ENCODE data around the gene ERBB4. TPM values are rescaled to one million over a fixed set of nuclear protein-coding genes. Genes with fewer than 3 reads are reported as not detected.

ERBB4 gene
- total RNA-seq, 1 donor from 2014 or later: 0.36 TPM

DNA sequence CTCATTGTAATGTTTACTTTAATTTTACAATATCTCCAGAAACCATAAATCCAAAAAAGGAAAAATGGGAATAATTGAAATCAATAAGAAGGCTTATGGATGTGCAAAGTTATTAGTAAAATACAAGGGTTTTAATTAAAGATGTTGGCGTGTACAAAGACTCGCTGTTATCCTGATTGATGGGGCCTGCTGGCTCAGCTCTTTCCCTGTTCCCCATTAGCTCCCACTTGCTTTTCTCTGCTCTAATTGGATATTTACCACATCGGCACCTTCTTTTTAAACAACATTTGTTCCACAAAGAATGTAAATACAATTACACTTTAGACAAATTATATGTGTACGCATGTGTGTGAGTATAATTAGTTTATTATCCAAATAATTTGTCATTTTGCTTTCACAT lies 796.6 kb downstream of the ERBB4 start:
- H3K27me3 Mint-ChIP-seq (ENCODE audit: unreplicated experiment): no peaks in the 10 kb centered on the region

DNA sequence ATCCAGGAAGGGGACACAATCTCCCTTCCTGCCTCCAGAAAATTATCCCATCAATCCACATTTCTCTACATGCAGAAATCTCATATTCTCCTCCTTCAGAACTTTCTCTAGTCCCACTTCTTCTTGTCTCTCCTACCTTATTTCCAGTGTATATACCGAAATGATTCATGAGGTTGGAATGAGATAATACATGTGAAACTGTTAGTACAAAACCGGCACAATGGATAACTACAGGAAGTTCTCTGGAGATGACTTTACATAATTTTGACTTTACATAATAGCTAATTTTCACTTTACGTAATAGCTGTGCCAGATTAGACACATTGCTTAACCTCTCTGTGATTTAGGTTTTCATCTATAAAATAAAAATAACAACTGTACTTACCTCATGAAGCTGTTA lies 801.3 kb downstream of the ERBB4 start:
- no peaks in the 10 kb centered on the region for H3K27me3 Mint-ChIP-seq (ENCODE audit: unreplicated experiment)
- no peak overlapping the region for H3K4me3 Mint-ChIP-seq (ENCODE audit: unreplicated experiment)
- H3K36me3 Mint-ChIP-seq (ENCODE audit: low read depth, unreplicated experiment): no peaks in the 10 kb centered on the region
- no peak for DNase-seq (ENCODE audit: low spot score)
- no peaks in the 10 kb centered on the region for H3K4me1 Mint-ChIP-seq (ENCODE audit: unreplicated experiment)
- H3K9me3 Mint-ChIP-seq (ENCODE audit: unreplicated experiment): no peaks in the 10 kb centered on the region
- H3K27ac Mint-ChIP-seq (ENCODE audit: unreplicated experiment): no peak overlapping the region
- TF ChIP-seq, protein P1, sequence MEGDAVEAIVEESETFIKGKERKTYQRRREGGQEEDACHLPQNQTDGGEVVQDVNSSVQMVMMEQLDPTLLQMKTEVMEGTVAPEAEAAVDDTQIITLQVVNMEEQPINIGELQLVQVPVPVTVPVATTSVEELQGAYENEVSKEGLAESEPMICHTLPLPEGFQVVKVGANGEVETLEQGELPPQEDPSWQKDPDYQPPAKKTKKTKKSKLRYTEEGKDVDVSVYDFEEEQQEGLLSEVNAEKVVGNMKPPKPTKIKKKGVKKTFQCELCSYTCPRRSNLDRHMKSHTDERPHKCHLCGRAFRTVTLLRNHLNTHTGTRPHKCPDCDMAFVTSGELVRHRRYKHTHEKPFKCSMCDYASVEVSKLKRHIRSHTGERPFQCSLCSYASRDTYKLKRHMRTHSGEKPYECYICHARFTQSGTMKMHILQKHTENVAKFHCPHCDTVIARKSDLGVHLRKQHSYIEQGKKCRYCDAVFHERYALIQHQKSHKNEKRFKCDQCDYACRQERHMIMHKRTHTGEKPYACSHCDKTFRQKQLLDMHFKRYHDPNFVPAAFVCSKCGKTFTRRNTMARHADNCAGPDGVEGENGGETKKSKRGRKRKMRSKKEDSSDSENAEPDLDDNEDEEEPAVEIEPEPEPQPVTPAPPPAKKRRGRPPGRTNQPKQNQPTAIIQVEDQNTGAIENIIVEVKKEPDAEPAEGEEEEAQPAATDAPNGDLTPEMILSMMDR (IDR thresholded peaks at IDR 0.05; ENCODE audit: unreplicated experiment): no peak

More for the DNA sequence above, 796.6 kb downstream of the ERBB4 start:
- no peak overlapping the region for H3K27ac Mint-ChIP-seq (ENCODE audit: unreplicated experiment)
- no peaks in the 10 kb centered on the region for H3K4me1 Mint-ChIP-seq (ENCODE audit: unreplicated experiment)
- TF ChIP-seq, protein P1 (IDR thresholded peaks at IDR 0.05; ENCODE audit: unreplicated experiment): no peak
- DNase-seq (ENCODE audit: low spot score): no peak
- no peaks in the 10 kb centered on the region for H3K36me3 Mint-ChIP-seq (ENCODE audit: low read depth, unreplicated experiment)
- H3K4me3 Mint-ChIP-seq (ENCODE audit: unreplicated experiment): no peak overlapping the region
- H3K9me3 Mint-ChIP-seq (ENCODE audit: unreplicated experiment): no peaks in the 10 kb centered on the region

DNA sequence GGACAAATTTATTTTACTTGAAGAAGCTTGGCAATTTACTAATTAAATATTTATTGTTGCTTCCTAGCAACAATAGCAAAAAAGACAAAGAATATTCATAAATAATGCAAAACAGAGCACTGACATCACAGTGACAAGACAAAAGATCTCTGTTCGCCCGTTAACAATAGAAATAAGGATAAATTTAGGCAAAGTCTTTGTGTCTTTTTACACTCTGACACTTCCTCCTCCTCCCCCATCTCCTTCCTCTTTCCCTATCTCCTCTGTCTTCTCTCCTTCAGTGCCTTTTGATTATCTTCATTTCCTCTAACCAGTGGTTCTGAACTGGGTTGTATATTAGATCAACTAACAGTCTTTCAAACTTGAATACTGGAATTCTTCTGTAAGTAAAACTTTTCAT lies 808.4 kb downstream of the ERBB4 start:
- H3K4me3 Mint-ChIP-seq (ENCODE audit: unreplicated experiment): no peak overlapping the region
- peaks cover 6% of the 10 kb centered on the region for H3K4me1 Mint-ChIP-seq (ENCODE audit: unreplicated experiment)
- H3K27ac Mint-ChIP-seq (ENCODE audit: unreplicated experiment): peak overlapping the region; percentile 89
- DNase-seq (ENCODE audit: low spot score): no peak
- no peaks in the 10 kb centered on the region for H3K27me3 Mint-ChIP-seq (ENCODE audit: unreplicated experiment)
- no peaks in the 10 kb centered on the region for H3K36me3 Mint-ChIP-seq (ENCODE audit: low read depth, unreplicated experiment)
- TF ChIP-seq, protein P1 (IDR thresholded peaks at IDR 0.05; ENCODE audit: unreplicated experiment): no peak
- H3K9me3 Mint-ChIP-seq (ENCODE audit: unreplicated experiment): no peaks in the 10 kb centered on the region

DNA sequence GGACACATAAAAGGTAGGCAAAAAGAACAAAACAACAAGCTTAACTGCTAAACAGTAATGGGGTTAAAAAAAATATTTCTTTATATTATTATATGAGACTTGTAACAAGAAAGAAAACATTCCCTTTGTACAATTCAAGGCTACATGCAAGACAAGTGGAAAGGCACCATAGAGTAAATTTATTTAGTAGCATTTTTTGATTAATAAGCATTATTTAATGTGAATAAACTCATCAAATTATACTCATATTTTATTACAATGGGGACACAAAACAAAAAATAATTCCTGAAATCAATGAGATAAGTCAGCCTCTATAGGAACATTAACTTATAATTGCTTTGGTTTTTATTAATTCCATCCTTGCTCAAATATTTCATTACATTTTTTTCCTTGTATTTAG lies 809.2 kb downstream of the ERBB4 start:
- Mint-ChIP-seq H3K4me3 (ENCODE audit: unreplicated experiment) (no peak overlapping the region), H3K4me1 (ENCODE audit: unreplicated experiment) (peaks cover 6% of the 10 kb centered on the region), H3K36me3 (ENCODE audit: low read depth, unreplicated experiment) (no peaks in the 10 kb centered on the region), H3K27ac (ENCODE audit: unreplicated experiment) (no peak overlapping the region), H3K27me3 (ENCODE audit: unreplicated experiment) (no peaks in the 10 kb centered on the region), H3K9me3 (ENCODE audit: unreplicated experiment) (no peaks in the 10 kb centered on the region)
- no peak for DNase-seq (ENCODE audit: low spot score)
- TF ChIP-seq, protein P1 (IDR thresholded peaks at IDR 0.05; ENCODE audit: unreplicated experiment): no peak

DNA sequence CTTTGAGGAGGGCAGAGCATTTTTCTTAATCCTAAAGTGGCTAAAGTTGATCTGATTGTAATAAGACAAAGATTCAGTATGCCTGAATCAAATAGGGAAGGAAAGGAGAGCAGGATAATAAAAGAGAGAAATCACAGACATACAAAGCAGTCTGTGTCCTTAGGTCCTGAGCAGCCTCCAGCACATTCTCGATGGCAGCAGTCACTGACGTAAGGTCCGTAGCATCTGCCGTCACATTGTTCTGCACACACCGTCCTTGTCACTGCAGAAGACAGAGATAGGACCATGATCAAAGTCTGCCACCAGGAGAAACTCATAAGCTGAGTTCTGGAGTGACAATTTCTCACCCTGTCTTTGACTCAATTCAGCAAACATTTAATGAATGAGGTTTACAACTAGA lies 813.7 kb downstream of the ERBB4 start:
- Mint-ChIP-seq H3K9me3 (ENCODE audit: unreplicated experiment) (no peaks in the 10 kb centered on the region), H3K36me3 (ENCODE audit: low read depth, unreplicated experiment) (no peaks in the 10 kb centered on the region), H3K27me3 (ENCODE audit: unreplicated experiment) (no peaks in the 10 kb centered on the region), H3K4me1 (ENCODE audit: unreplicated experiment) (no peaks in the 10 kb centered on the region), H3K4me3 (ENCODE audit: unreplicated experiment) (no peak overlapping the region), H3K27ac (ENCODE audit: unreplicated experiment) (no peak overlapping the region)
- DNase-seq (ENCODE audit: low spot score): no peak
- TF ChIP-seq, protein P1 (IDR thresholded peaks at IDR 0.05; ENCODE audit: unreplicated experiment): no peak
